IMR-90 (cell line): Measurements from ENCODE around the gene SRD5A1. TPM values are rescaled to one million over a fixed set of nuclear protein-coding genes. Genes with fewer than 3 reads are reported as not detected.

Source experiments
- ATAC-seq: fragments of 200-7000 bp; cut with Tn5 transposase; 2 replicates; pipeline ENCODE4 v1.9.1; 2020; ENCODE audit warnings: low read depth, mild to moderate bottlenecking, moderate library complexity
- BruUV-seq: library from RNA; stranded (reverse); fragments of 400-500 nt; replicated peaks from 2 replicates; lab custom pipeline; 2021; lab: Mats Ljungman, UMichigan
- CTCF ChIA-PET: fragments of 300-600 bp; formaldehyde crosslinking; extraction: SDS; loops from one replicate; lab custom pipeline; 2021; ENCODE audit warnings: antibody characterized with exemption; lab: Yijun Ruan, JAX
- POLR2A ChIA-PET: fragments of 300-600 bp; sonication (Branson Sonifier 250); formaldehyde crosslinking; loops from one replicate; lab custom pipeline; 2022; ENCODE audit warnings: antibody characterized with exemption; ENCODE audit not compliant: unreplicated experiment; lab: Charles Lee
- DNase-seq: peaks from one replicate; pipeline ENCODE4 v3.0.0; 2013
- H2AFZ ChIP-seq: replicated peaks from 2 replicates; pipeline ENCODE3; 2013; ENCODE audit warnings: low read length, mild to moderate bottlenecking; ENCODE audit not compliant: poor library complexity
- H2AK5ac ChIP-seq: 2 replicates; pipeline ENCODE4 v1.6.1; 2013; ENCODE audit warnings: low read depth, low read length, inconsistent platforms
- H2AK9ac ChIP-seq: replicated peaks from 2 replicates; pipeline ENCODE3; 2013; ENCODE audit warnings: mild to moderate bottlenecking, low read depth, low read length, moderate library complexity; ENCODE audit not compliant: poor library complexity
- H2BK120ac ChIP-seq: 2 replicates; pipeline ENCODE4 v1.6.1; 2013; ENCODE audit warnings: low read depth, low read length, inconsistent platforms
- H2BK15ac ChIP-seq: 3 replicates; pipeline ENCODE4 v1.6.1; 2013; ENCODE audit warnings: low read depth, low read length, inconsistent platforms
- H2BK20ac ChIP-seq: 2 replicates; pipeline ENCODE4 v1.6.1; 2013; ENCODE audit warnings: low read depth, mild to moderate bottlenecking, inconsistent platforms, low read length, moderate library complexity
- H2BK5ac ChIP-seq: 2 replicates; pipeline ENCODE4 v1.6.1; 2013; ENCODE audit warnings: mild to moderate bottlenecking, low read depth, low read length, inconsistent platforms; ENCODE audit not compliant: poor library complexity, severe bottlenecking
- H3K14ac ChIP-seq: replicated peaks from 2 replicates; pipeline ENCODE4 v1.6.1; 2013; ENCODE audit warnings: low read depth, low read length, inconsistent platforms
- H3K18ac ChIP-seq: 2 replicates; pipeline ENCODE4 v1.6.1; 2013; ENCODE audit warnings: low read depth, low read length, control low read depth
- H3K23ac ChIP-seq: 2 replicates; pipeline ENCODE4 v1.6.1; 2013; ENCODE audit warnings: low read depth, low read length, inconsistent platforms
- H3K27ac ChIP-seq: 2 replicates; pipeline ENCODE4 v1.5.1; 2013; ENCODE audit warnings: mild to moderate bottlenecking, control low read depth, low read length; ENCODE audit not compliant: insufficient read depth
- H3K27me3 ChIP-seq: 2 replicates; pipeline ENCODE4 v1.6.1; 2013; ENCODE audit warnings: low read length; ENCODE audit not compliant: control insufficient read depth, insufficient read depth
- H3K36me3 ChIP-seq: 2 replicates; pipeline ENCODE4 v1.6.1; 2013; ENCODE audit warnings: low read length, mixed read lengths; ENCODE audit not compliant: control insufficient read depth, insufficient read depth
- H3K4ac ChIP-seq: 2 replicates; pipeline ENCODE4 v1.6.1; 2013; ENCODE audit warnings: low read depth, low read length, inconsistent platforms
- H3K4me1 ChIP-seq: 2 replicates; pipeline ENCODE4 v1.6.1; 2013; ENCODE audit warnings: low read length, mixed read lengths; ENCODE audit not compliant: control insufficient read depth, insufficient read depth
- H3K4me2 ChIP-seq: 2 replicates; pipeline ENCODE4 v1.6.1; 2013; ENCODE audit warnings: low read depth, mild to moderate bottlenecking, control low read depth, low read length, moderate library complexity
- H3K4me3 ChIP-seq: 2 replicates; pipeline ENCODE4 v1.5.1; 2013; ENCODE audit warnings: low read depth, mild to moderate bottlenecking, control low read depth, low read length, moderate library complexity; ENCODE audit not compliant: insufficient read depth
- H3K56ac ChIP-seq: 2 replicates; pipeline ENCODE4 v1.6.1; 2013; ENCODE audit warnings: low read length, inconsistent platforms; ENCODE audit not compliant: insufficient read depth; ENCODE audit errors: extremely low read depth
- H3K79me1 ChIP-seq, 2 experiments: 2 replicates each; pipeline ENCODE4 v1.6.1; 2013; ENCODE audit warnings: low read length in 2 of 2, inconsistent platforms in 1 of 2, low read depth in 1 of 2
- H3K9ac ChIP-seq: 2 replicates; pipeline ENCODE4 v1.6.1; 2013; ENCODE audit warnings: low read depth, low read length, control low read depth
- H3K9me1 ChIP-seq: 2 replicates; pipeline ENCODE4 v1.6.1; 2013; ENCODE audit warnings: low read length, inconsistent platforms; ENCODE audit not compliant: insufficient read depth
- H3K9me3 ChIP-seq: 2 replicates; pipeline ENCODE4 v1.6.1; 2013; ENCODE audit warnings: low read length; ENCODE audit not compliant: control insufficient read depth, insufficient read depth
- H4K20me1 ChIP-seq: 2 replicates; pipeline ENCODE4 v1.6.1; 2013; ENCODE audit warnings: low read length, inconsistent platforms; ENCODE audit not compliant: insufficient read depth
- H4K5ac ChIP-seq: 2 replicates; pipeline ENCODE4 v1.6.1; 2013; ENCODE audit warnings: mild to moderate bottlenecking, low read depth, low read length, control low read depth
- H4K8ac ChIP-seq, 2 experiments: 2 replicates each; pipeline ENCODE4 v1.6.1; 2013; ENCODE audit warnings: low read depth in 2 of 2, low read length in 2 of 2, control low read depth in 1 of 2, inconsistent platforms in 1 of 2
- H4K91ac ChIP-seq: 2 replicates; pipeline ENCODE4 v1.6.1; 2013; ENCODE audit warnings: low read depth, low read length, inconsistent platforms; ENCODE audit not compliant: insufficient read depth
- CHD1 ChIP-seq: IDR thresholded peaks from 2 replicates; pipeline ENCODE4 v1.6.1; 2012; ENCODE audit warnings: low read depth, low read length, improper control_type of control experiment
- ELK1 ChIP-seq: fragments of 150-350 bp; IDR thresholded peaks from 2 replicates; pipeline ENCODE4 v1.6.1; 2016; ENCODE audit warnings: low read depth, mild to moderate bottlenecking, low read length, moderate library complexity, borderline replicate concordance
- MAZ ChIP-seq: IDR thresholded peaks from 2 replicates; pipeline ENCODE4 v1.6.1; 2012; ENCODE audit warnings: low read depth, mild to moderate bottlenecking, low read length, improper control_type of control experiment, moderate library complexity, borderline replicate concordance
- RAD21 ChIP-seq: IDR thresholded peaks from 2 replicates; pipeline ENCODE4 v1.6.1; 2012; ENCODE audit warnings: low read length, improper control_type of control experiment
- RFX5 ChIP-seq: IDR thresholded peaks from 2 replicates; pipeline ENCODE4 v1.8.0; 2012; ENCODE audit warnings: low read depth, mild to moderate bottlenecking, low read length, moderate library complexity
- SMC3 ChIP-seq: fragments of 150-350 bp; IDR thresholded peaks from 2 replicates; pipeline ENCODE4 v1.6.1; 2016; ENCODE audit warnings: low read depth, mild to moderate bottlenecking, antibody characterized with exemption, low read length, moderate library complexity
- USF2 ChIP-seq: fragments of 150-350 bp; IDR thresholded peaks from 2 replicates; pipeline ENCODE4 v1.6.1; 2017; ENCODE audit warnings: mild to moderate bottlenecking, antibody characterized with exemption, low read length, low read depth
- WGBS, 2 experiments: methylation state at CpG; one replicate each; pipeline versions ENCODE4 v1.1.5 to v1.1.7; 2013; ENCODE audit warnings: missing lambda C conversion rate in 2 of 2; ENCODE audit not compliant: insufficient read length in 1 of 2; ENCODE audit errors: extremely low coverage in 2 of 2; 5-methylcytosine and 5-hydroxymethylcytosine counted together
- dilution Hi-C: fragments of 300-500 bp; cut with HindIII; formaldehyde crosslinking; loops from one replicate; pipeline ENCODE4 v1.14.3; 2018; ENCODE audit warnings: low sequenced_read_pairs; ENCODE audit not compliant: unreplicated experiment
- in situ Hi-C: fragments of 300-500 bp; cut with MboI; formaldehyde crosslinking; loops from 3 replicates; pipeline ENCODE4 v1.14.3; 2019; ENCODE audit warnings: low sequenced_read_pairs, inconsistent platforms, mixed read lengths
- intact Hi-C: fragments of 100-400 bp; cut with micrococcal nuclease; formaldehyde crosslinking; loops from 2 replicates; pipeline ENCODE4 v1.10.0; 2022
- polyA plus RNA-seq, 3 experiments: library from polyadenylated mRNA; depleted of rRNA; stranded (reverse); fragments of >200 nt; gene quantifications; 2 replicates each; pipeline ENCODE4 v1.2.3, GENCODE V29; 2012; ENCODE audit warnings: low replicate concordance in 1 of 3
- total RNA-seq: library from RNA; depleted of rRNA; stranded (reverse); fragments of >200 nt; gene quantifications from 2 replicates; pipeline ENCODE4 v1.2.3, GENCODE V29; 2012

The SRD5A1 gene
- total and polyA plus RNA-seq, 2 of the 4 experiments (the other 2 are of a cell fraction) = 6.3 to 18.2 TPM

GRCh38 chr5:6623228-6623627, 10.0 kb upstream of the SRD5A1 start:
- no peaks in the 10 kb centered on the region for H3K4me1 ChIP-seq
- H4K5ac ChIP-seq = no peak overlapping the region
- no peak overlapping the region for H3K4ac ChIP-seq
- no peak overlapping the region for H2AFZ ChIP-seq
- peaks cover 24 to 44% of the 10 kb centered on the region in 2 experiments for H3K79me1 ChIP-seq
- H2BK5ac ChIP-seq = no peak overlapping the region
- no peak overlapping the region for H3K4me3 ChIP-seq
- POLR2A ChIA-PET = no interaction called here
- no peaks in the 10 kb centered on the region for H3K27me3 ChIP-seq
- H3K18ac ChIP-seq = no peak overlapping the region
- H3K9me3 ChIP-seq = 0 out of 2 replicates have a peak, but pooled peaks cover 2% of the 10 kb centered on the region
- H2AK9ac ChIP-seq = no peak overlapping the region
- H3K36me3 ChIP-seq = peaks cover 59% of the 10 kb centered on the region
- H3K9ac ChIP-seq = no peak overlapping the region
- H4K91ac ChIP-seq = no peak overlapping the region
- no CpG with 5 or more reads among the region's 4 CpGs for WGBS, 2 experiments
- H3K9me1 ChIP-seq = no peaks in the 10 kb centered on the region
- no peak overlapping the region for H3K14ac ChIP-seq
- H2AK5ac ChIP-seq = no peak overlapping the region
- CTCF ChIA-PET = no interaction called here
- DNase-seq (no peak), ATAC-seq (no peak)
- no peak overlapping the region for H2BK15ac ChIP-seq
- intact Hi-C loops = no loop called here
- H3K27ac ChIP-seq = no peak overlapping the region
- dilution Hi-C loops = no loop called here
- TF ChIP-seq USF2 (no peak), RAD21 (no peak), ELK1 (no peak), MAZ (no peak), SMC3 (no peak), RFX5 (no peak), CHD1 (no peak)
- no peak overlapping the region for H3K4me2 ChIP-seq
- H2BK20ac ChIP-seq = no peak overlapping the region
- H2BK120ac ChIP-seq = no peak overlapping the region
- no TSS peak for BruUV-seq
- peaks cover 19% of the 10 kb centered on the region; the same call in 1 of the 2 replicates for H4K20me1 ChIP-seq
- H3K56ac ChIP-seq = no peak overlapping the region
- in situ Hi-C loops = no loop called here
- no peak overlapping the region for H3K23ac ChIP-seq
- no peak overlapping the region for H4K8ac ChIP-seq
